Measurements from ENCODE around the gene AK5.

AK5 gene

DNA sequence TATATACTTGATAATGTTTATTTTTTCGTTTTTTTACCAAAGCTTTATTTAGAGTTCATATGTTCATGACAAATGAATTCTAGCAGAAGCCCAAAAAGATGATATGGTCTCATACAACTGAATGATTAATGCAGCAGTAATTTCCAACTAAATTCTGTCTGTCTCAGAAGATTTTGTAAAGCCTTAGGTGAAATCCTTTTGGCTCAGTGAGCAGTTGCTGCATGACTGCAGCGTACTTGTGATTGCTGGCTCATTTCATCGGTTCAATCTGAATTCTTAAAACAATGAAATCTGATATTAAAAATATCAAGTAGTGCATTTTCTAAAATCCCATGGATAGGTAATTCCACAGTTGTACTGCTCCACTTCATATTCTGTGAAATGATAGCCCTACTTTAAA is 73.2 kb downstream of the AK5 start:
- no peak for DNase-seq

- DNase-seq, result no peak
These were observed 74.3 kb downstream of the AK5 start for GRCh38 chr1:77356136-77356535.

- no peak for DNase-seq
These were observed 78.4 kb downstream of the AK5 start for GRCh38 chr1:77360256-77360655.

- DNase-seq, result no peak
These were observed 79.8 kb downstream of the AK5 start for GRCh38 chr1:77361621-77362020.

DNA sequence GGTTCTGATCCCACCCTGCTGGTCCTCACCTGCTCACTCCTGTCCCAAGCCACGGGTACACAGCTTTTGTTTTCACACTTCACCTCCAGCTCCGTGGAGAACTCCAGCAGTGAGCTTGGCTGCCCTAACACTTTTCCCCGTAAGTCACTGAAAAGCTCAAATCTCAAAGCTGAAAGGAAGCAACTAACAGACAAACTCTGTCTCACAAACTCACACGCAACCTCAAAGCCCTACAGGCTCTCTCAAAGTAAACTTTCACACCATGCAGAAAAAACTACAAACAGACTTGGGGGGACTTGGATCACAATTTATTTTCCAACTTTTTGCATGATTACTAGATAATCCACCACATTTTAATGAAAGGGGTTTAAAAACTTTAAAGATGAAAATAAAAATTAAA is 88.3 kb downstream of the AK5 start:
- DNase-seq, result no peak

GRCh38 chr1:77370583-77371306 is 88.9 kb downstream of the AK5 start:
- DNase-seq, result no peak

GRCh38 chr1:77371396-77371795 is 89.6 kb downstream of the AK5 start:
- no peak for DNase-seq

DNA sequence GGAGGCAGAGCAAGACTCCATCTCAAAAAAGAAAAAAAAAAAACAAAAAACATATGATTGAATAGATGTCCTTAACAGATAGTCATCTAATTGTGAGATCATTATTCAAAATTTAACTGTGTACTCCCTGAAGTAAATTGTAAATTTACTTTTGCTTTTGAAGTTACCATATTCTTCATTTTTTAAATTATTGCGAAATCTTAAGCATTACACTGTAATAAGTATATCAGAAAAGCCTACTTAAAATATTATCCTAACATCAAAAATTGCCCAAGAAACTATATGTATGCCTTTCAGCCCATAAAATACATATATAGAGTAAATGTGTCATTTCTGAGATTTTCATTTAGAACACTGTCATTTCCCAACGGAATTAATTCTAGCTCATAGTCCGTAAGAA is 91.9 kb downstream of the AK5 start:
- DNase-seq, result no peak

- DNase-seq, result no peak
These were observed 93.7 kb downstream of the AK5 start for GRCh38 chr1:77375541-77375940.

DNA sequence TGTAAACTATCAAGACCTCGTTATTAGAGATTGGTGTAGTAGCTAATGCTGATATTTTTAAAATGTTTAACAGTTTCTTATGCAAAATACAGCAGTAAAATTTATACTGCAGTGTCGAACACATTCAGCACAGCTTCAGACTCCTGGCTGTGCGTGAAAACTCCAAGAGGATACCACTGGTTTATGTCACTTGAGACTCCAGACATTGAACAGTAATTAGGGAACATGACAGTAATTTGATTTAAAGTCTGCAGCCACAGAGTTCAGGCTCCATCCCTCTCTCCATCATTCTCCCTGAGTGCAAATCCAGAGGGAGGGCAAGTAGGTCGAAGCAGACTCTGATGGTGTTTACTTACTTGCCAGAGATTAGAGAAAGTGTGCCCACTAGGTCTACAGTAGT is 94.2 kb downstream of the AK5 start:
- no peak for DNase-seq

DNA sequence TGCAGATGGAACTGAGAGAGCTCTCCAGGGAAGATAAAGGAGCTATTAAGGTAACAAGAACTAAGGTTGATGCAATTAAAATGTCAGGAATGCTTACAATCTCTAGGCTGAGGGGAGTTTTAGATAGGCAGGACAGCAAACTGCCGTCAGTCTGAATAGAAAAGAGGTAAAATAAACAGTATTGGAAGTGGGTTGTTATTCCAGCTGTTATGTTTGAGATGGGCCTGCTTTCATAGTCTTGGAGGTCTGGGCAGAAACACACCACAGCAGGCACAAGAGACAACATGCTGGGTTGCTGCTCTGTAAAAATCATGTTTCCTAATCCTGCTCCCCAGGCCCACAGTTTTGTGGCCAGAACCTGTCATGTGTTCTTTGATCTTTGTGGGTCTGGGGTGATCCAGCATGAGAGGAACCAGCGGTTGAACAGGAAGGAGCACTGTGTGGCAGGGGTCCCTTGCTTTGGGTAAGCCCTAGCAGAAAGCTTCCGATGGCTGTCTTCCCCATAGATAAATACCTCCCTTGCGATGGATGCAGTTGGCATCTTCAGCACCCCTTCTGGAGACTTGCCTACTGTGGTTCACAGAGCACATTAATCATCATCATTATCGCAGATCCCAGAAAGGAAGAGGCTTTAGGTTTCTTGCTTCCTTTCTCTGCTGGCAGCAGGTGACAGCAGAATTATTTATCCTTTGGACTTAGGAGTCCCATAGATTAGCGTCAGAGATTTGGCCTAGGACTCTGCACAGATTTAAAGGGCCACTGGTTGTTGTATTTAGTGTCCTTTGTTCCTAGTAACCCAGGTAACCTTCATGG is 97.1 kb downstream of the AK5 start:
- DNase-seq, result no peak

DNA sequence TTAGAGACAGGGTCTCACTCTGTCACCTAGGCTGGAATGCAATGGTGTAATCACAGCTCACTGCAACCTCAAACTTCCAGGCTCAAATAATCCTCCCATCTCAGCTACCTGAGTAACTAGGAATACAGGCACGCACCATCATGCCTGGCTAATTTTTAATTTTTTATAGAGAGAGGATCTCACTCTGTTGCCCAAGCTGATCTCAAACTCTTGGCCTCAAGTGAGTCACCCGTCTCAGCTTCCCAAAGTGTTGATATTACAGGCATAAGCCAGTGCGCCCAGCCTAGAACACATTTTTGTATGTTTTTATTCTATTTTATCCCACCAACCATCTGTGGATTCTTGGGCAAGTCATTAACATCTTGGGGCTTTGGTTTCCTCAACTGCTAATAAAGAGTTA is 100.5 kb downstream of the AK5 start:
- no peak for DNase-seq

DNA sequence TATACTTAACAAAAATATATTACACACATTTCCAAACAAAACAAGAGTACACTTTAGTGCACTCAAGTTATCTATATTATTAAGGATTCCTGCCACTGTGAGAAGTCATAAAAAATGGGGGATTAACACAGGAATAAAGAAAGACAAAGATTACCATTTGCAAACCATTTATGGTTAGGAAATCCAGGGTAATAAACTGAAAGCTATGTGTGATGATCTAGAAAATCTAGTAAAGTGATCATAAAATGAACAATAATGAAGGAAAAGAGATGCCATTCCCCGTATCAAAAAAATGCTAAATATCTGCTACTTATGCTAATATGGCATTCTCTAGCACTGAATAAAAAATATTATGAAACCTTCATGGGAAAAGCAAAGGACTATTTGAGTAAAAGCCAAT is 101.4 kb downstream of the AK5 start:
- DNase-seq, result no peak

- DNase-seq, result no peak
These were observed 103.7 kb downstream of the AK5 start for GRCh38 chr1:77385551-77385950.

- no peak for DNase-seq
These were observed 104.5 kb downstream of the AK5 start for GRCh38 chr1:77386276-77386675.

DNA sequence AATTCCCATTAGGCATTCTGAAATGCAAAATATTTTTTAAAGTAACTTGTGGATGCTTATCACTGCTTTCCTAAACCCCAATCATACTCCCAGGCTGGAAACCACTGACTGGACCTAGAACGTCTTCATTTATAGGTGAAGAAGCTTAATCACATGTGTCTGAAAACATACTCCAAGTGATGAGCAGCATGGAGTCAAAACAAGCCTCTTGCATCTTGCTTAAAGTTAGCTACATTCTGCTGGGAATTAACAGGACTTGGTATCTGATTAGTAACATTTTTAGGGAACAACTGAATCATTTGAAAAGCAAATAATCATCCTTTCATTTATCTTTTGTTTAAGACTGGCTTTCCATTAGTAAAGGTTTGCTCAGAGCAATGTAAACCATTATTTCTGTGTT is 105.7 kb downstream of the AK5 start:
- DNase-seq, result no peak

DNA sequence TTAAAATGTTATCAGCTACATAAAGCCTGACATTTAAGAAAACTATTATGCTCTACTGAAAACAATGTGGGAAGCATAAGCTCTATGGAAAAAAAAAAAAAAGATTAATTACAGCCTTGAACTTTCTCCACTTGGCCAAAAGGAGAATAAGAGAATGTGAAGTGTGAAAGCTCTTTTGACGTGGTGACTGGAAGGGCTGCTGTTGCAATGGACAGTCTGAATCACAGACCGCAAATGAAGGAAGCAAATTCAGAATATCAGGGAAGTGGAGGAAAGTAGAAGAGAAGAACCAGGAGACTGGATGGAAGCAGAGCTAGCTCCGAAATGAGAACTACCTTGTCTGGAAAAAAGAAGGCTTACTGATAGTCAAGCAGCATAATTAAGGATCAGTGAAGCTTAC is 106.8 kb downstream of the AK5 start:
- no peak for DNase-seq

DNA sequence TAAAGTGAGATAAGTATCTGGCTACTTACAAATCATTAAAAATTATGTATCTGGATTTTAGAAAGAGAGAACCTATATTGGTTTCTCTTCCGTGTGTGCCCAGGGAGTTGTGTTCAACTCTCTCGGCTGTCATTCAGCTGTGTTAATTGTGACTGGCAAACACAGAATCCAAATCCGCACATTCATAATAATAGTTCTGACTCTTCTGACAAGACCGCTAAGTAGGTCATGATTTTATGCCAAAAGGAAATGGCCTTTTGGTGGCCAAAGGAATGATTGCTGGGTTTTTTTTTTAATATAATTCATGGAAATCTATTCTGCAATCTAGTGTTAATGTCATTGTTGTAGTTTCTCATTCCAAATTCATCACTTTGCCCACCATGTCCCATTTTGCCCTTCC is 110.7 kb downstream of the AK5 start:
- no peak for DNase-seq

- DNase-seq, result no peak
These were observed 112.3 kb downstream of the AK5 start for GRCh38 chr1:77394166-77394565.

- no peak for DNase-seq
These were observed 113.2 kb downstream of the AK5 start for GRCh38 chr1:77395051-77395450.

GRCh38 chr1:77398152-77398551 is 116.3 kb downstream of the AK5 start:
- peak; percentile 46 for DNase-seq

- no peak for DNase-seq
These were observed 117.6 kb downstream of the AK5 start for GRCh38 chr1:77399250-77400086.

DNA sequence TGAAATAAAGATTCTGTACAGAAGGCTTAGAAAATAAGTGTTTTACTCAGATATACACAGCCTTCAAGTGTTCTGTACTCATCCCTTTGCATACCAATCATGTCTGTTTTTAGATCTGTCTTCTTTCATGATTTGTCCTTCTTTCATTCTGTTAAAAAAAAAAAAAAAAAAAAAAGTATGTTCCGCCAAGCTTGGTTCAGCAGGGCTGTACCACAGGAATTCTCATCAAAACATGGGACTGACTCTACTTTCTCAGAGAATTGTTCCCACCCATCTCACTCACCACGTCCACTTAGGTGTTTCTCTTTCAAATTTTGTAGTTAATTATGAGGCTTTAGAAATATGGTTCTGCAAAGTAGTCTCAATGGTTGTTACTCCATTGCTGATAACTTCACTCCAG is 119.0 kb downstream of the AK5 start:
- DNase-seq, result no peak

- no peak for DNase-seq
These were observed 119.6 kb downstream of the AK5 start for GRCh38 chr1:77401384-77401783.

All from NCI-H1105 treated with DMSO at 0.1 percent for 48 hours (cell line).